Small intestine (tissue), 7 donors: ENCODE data around the gene DPP6. TPM values are rescaled to one million over a fixed set of nuclear protein-coding genes. Genes with fewer than 3 reads are reported as not detected.

Experiments used
- DNase-seq, 2 donors: peaks; one replicate each; pipeline versions ENCODE4 v3.0.0 to v3.0.0-alpha.2; 2013
- FAIRE-seq: peaks from 2 replicates; lab custom pipeline; 2012; peaks lifted over from hg19 to GRCh38; lab: Jason Lieb, UNC
- H3K27ac ChIP-seq, 3 donors: one replicate each; pipeline ENCODE4 v1.5.1; 2013; ENCODE audit warnings: low read length in 2 of 3, mild to moderate bottlenecking in 2 of 3, control low read depth in 1 of 3, inconsistent platforms in 1 of 3, low read depth in 1 of 3, moderate library complexity in 1 of 3
- H3K27me3 ChIP-seq, 3 donors: one replicate each; pipeline ENCODE4 v1.6.1; 2013; ENCODE audit warnings: low read length in 3 of 3, inconsistent platforms in 1 of 3; ENCODE audit not compliant: control insufficient read depth in 3 of 3, insufficient read depth in 3 of 3
- H3K36me3 ChIP-seq, 3 donors: one replicate each; pipeline ENCODE4 v1.6.1; 2013; ENCODE audit warnings: low read length in 3 of 3, inconsistent platforms in 1 of 3, low read depth in 1 of 3, mild to moderate bottlenecking in 1 of 3, moderate library complexity in 1 of 3; ENCODE audit not compliant: control insufficient read depth in 3 of 3, insufficient read depth in 2 of 3
- H3K4me1 ChIP-seq, 3 donors: one replicate each; pipeline ENCODE4 v1.6.1; 2013; ENCODE audit warnings: low read length in 2 of 3, inconsistent platforms in 1 of 3, low read depth in 1 of 3, mild to moderate bottlenecking in 1 of 3, moderate library complexity in 1 of 3; ENCODE audit not compliant: control insufficient read depth in 3 of 3, insufficient read depth in 2 of 3
- H3K4me3 ChIP-seq, 3 donors: one replicate each; pipeline ENCODE4 v1.5.1; 2013; ENCODE audit warnings: low read length in 3 of 3, control low read depth in 1 of 3, inconsistent platforms in 1 of 3, low read depth in 1 of 3, mild to moderate bottlenecking in 1 of 3, moderate library complexity in 1 of 3
- H3K9me3 ChIP-seq, 2 donors: one replicate each; pipeline ENCODE4 v1.6.1; 2013; ENCODE audit warnings: low read depth in 1 of 2, low read length in 1 of 2; ENCODE audit not compliant: control insufficient read depth in 2 of 2, insufficient read depth in 1 of 2
- WGBS, 3 donors: extraction: QIAGEN DNeasy Blood & Tissue Kit; methylation state at CpG; one replicate each; pipeline ENCODE4 v1.1.7; 2013; 5-methylcytosine and 5-hydroxymethylcytosine counted together
- polyA plus RNA-seq, 4 donors: library from polyadenylated mRNA; stranded (reverse) in 3 of 4; unstranded in 1 of 4; fragments of 200-250 nt in 3 of 4; fragments of 120-200 nt in 1 of 4; gene quantifications; one replicate each; pipeline versions ENCODE4 v1.2.1 to v1.2.3, GENCODE V29; 2013
- donor health status: healthy with polysubstance abuse.
- donor health status: control.
- donor health status: control.
- donor health status: Bipolar disorder and iron deficiency.
- donor health status: healthy.

Gene DPP6
- polyA plus RNA-seq, 4 donors, result 0.80 to 1.8 TPM; not detected in 2

GRCh38 chr7:154330318-154330717 lies 278.1 kb downstream of the DPP6 start:
- no peak overlapping the region for H3K4me3 ChIP-seq
- DNase-seq (no peak), FAIRE-seq (no peak)
- no peaks in the 10 kb centered on the region for H3K36me3 ChIP-seq
- H3K4me1 ChIP-seq, result no peaks in the 10 kb centered on the region
- 67 to 85% (median 79%) methylated on average over 12 of the region's 12 CpGs for WGBS, 3 donors
- H3K9me3 ChIP-seq, result no peaks in the 10 kb centered on the region
- H3K27ac ChIP-seq, result no peak overlapping the region
- H3K27me3 ChIP-seq, result no peaks in the 10 kb centered on the region

- FAIRE-seq (no peak), DNase-seq (no peak)
- Histone ChIP-seq H3K4me3 (no peak overlapping the region), H3K27ac (no peak overlapping the region), H3K36me3 (no peaks in the 10 kb centered on the region), H3K27me3 (no peaks in the 10 kb centered on the region), H3K9me3 (no peaks in the 10 kb centered on the region), H3K4me1 (no peaks in the 10 kb centered on the region)
- 85 to 93% (median 89%) methylated on average over 15 of the region's 15 CpGs for WGBS, 3 donors
Observed at GRCh38 chr7:154332811-154333580, 280.8 kb downstream of the DPP6 start.

- no peak for FAIRE-seq
- no peaks in the 10 kb centered on the region for H3K36me3 ChIP-seq
- H3K9me3 ChIP-seq, result no peaks in the 10 kb centered on the region
- H3K4me3 ChIP-seq, result no peak overlapping the region
- no peaks in the 10 kb centered on the region for H3K4me1 ChIP-seq
- H3K27me3 ChIP-seq, result no peaks in the 10 kb centered on the region
- H3K27ac ChIP-seq, result no peak overlapping the region
- 90 to 93% (median 90%) methylated on average over 12 of the region's 12 CpGs for WGBS, 3 donors
- DNase-seq, result no peak
Observed at GRCh38 chr7:154336295-154336694, 284.1 kb downstream of the DPP6 start.

- H3K4me3 ChIP-seq, result no peak overlapping the region
- no peak for FAIRE-seq
- 70 to 79% (median 78%) methylated on average over 23 of the region's 23 CpGs for WGBS, 3 donors
- H3K36me3 ChIP-seq, result no peaks in the 10 kb centered on the region
- H3K27ac ChIP-seq, result no peak overlapping the region
- no peak for DNase-seq
- no peaks in the 10 kb centered on the region for H3K4me1 ChIP-seq
- no peaks in the 10 kb centered on the region for H3K27me3 ChIP-seq
- H3K9me3 ChIP-seq, result no peaks in the 10 kb centered on the region
Observed at GRCh38 chr7:154338701-154339506, 286.7 kb downstream of the DPP6 start.

GRCh38 chr7:154342971-154343633 lies 290.9 kb downstream of the DPP6 start:
- Histone ChIP-seq H3K4me3 (no peak overlapping the region), H3K4me1 (no peaks in the 10 kb centered on the region), H3K27me3 (no peaks in the 10 kb centered on the region), H3K9me3 (peaks cover 0 to 2% of the 10 kb centered on the region in 2 donors), H3K27ac (no peak overlapping the region), H3K36me3 (no peaks in the 10 kb centered on the region)
- WGBS, 3 donors, result 78 to 87% (median 87%) methylated on average over 14 of the region's 14 CpGs
- DNase-seq (no peak), FAIRE-seq (no peak)

GRCh38 chr7:154343778-154344412 lies 291.7 kb downstream of the DPP6 start:
- H3K4me1 ChIP-seq, result no peaks in the 10 kb centered on the region
- no peak overlapping the region for H3K4me3 ChIP-seq
- H3K27ac ChIP-seq, result no peak overlapping the region
- DNase-seq (no peak), FAIRE-seq (no peak)
- no peaks in the 10 kb centered on the region for H3K27me3 ChIP-seq
- 87 to 91% (median 89%) methylated on average over 14 of the region's 14 CpGs for WGBS, 3 donors
- H3K36me3 ChIP-seq, result no peaks in the 10 kb centered on the region
- peaks cover 0 to 2% of the 10 kb centered on the region in 2 donors for H3K9me3 ChIP-seq

GRCh38 chr7:154345093-154345492 lies 292.9 kb downstream of the DPP6 start:
- no peak for FAIRE-seq
- H3K27ac ChIP-seq, result no peak overlapping the region
- 59 to 80% (median 78%) methylated on average over 4 to 5 of the region's 5 CpGs for WGBS, 3 donors
- H3K36me3 ChIP-seq, result no peaks in the 10 kb centered on the region
- no peak overlapping the region for H3K4me3 ChIP-seq
- no peak for DNase-seq
- peaks cover 0 to 2% of the 10 kb centered on the region in 2 donors for H3K9me3 ChIP-seq
- no peaks in the 10 kb centered on the region for H3K4me1 ChIP-seq
- no peaks in the 10 kb centered on the region for H3K27me3 ChIP-seq

GRCh38 chr7:154347700-154348266 lies 295.6 kb downstream of the DPP6 start:
- peaks cover 0 to 2% of the 10 kb centered on the region in 2 donors for H3K9me3 ChIP-seq
- no peaks in the 10 kb centered on the region for H3K27me3 ChIP-seq
- H3K4me3 ChIP-seq, result no peak overlapping the region
- H3K27ac ChIP-seq, result no peak overlapping the region
- no peaks in the 10 kb centered on the region for H3K4me1 ChIP-seq
- no peak for FAIRE-seq
- DNase-seq, result no peak
- H3K36me3 ChIP-seq, result no peaks in the 10 kb centered on the region
- 46 to 55% (median 47%) methylated on average over 3 of the region's 3 CpGs for WGBS, 3 donors
